ENCODE data around the gene SPTLC2. TPM values are rescaled to one million over a fixed set of nuclear protein-coding genes. Genes with fewer than 3 reads are reported as not detected.

Gene SPTLC2
- total and polyA plus RNA-seq, 2 of the 8 experiments (the other 6 are each of a cell fraction or from before 2014, with no cell fraction given), result 8.9 to 35.1 TPM

- H2AK5ac ChIP-seq (ENCODE audit: low read depth, low read length), result no peak overlapping the region
- H3K23ac ChIP-seq (ENCODE audit: insufficient read length), result no peak overlapping the region
- no peak overlapping the region for H2AFZ ChIP-seq (ENCODE audit: low read length)
- no peak overlapping the region for H3K27ac ChIP-seq (ENCODE audit: low read depth, low read length)
- no peak overlapping the region for H2BK120ac ChIP-seq (replicated peaks; ENCODE audit: low read depth, low read length)
- H3K4me1 ChIP-seq (replicated peaks in 1 of 4; ENCODE audit: control insufficient read depth in 3 of 4, insufficient read depth in 4 of 4, low read length in 3 of 4), result peaks cover 0 to 2% (median 0%) of the 10 kb centered on the region in 4 experiments; a peak in 1 of 7 replicates
- H3K9ac ChIP-seq (replicated peaks in 1 of 4; ENCODE audit: extremely low read depth in 1 of 4, low read depth in 3 of 4, low read length in 3 of 4), result no peak overlapping the region
- peaks cover 0 to 10% (median 4%) of the 10 kb centered on the region in 4 experiments; a peak in 2 of 8 replicates for H3K36me3 ChIP-seq (ENCODE audit: control insufficient read depth in 2 of 4, insufficient read depth in 4 of 4, low read length in 3 of 4)
- H2BK12ac ChIP-seq (ENCODE audit: low read depth, low read length), result no peak overlapping the region
- H3K9me3 ChIP-seq (ENCODE audit: insufficient read depth in 2 of 2, low read depth in 1 of 2, low read length in 1 of 2), result peaks cover 6 to 17% of the 10 kb centered on the region in 2 experiments; a peak in 2 of 4 replicates
- no peak overlapping the region for H4K8ac ChIP-seq (ENCODE audit: extremely low read depth, insufficient read depth, low read length)
- no peak overlapping the region for H3K4me2 ChIP-seq (ENCODE audit: insufficient read depth in 1 of 2, low read depth in 2 of 2, low read length in 2 of 2)
- no peak overlapping the region for H3K14ac ChIP-seq (ENCODE audit: insufficient read length)
- no peaks in the 10 kb centered on the region for H3K23me2 ChIP-seq (ENCODE audit: low read depth, low read length)
- 95% methylated on average over 12 of the region's 12 CpGs; no CpG with 5 or more reads in 1 of the 2 experiments for WGBS, 2 experiments (ENCODE audit: extremely low coverage in 1 of 2, insufficient coverage in 1 of 2, insufficient read length in 1 of 2, insufficient replicate concordance in 2 of 2, low coverage in 1 of 2, low lambda C conversion rate in 2 of 2, missing lambda C conversion rate in 1 of 2)
- H3K27me3 ChIP-seq (replicated peaks in 1 of 4; ENCODE audit: control insufficient read depth in 3 of 4, extremely low read depth in 1 of 4, insufficient read depth in 3 of 4, low read length in 3 of 4), result no peaks in the 10 kb centered on the region
- no peak overlapping the region for H3K56ac ChIP-seq (replicated peaks; ENCODE audit: insufficient read length, low read depth, low read length)
- CTCF ChIA-PET (ENCODE audit: partially characterized antibody), result interaction anchor here (0.6 kb wide), 1 partner anchor 11 kb away, joined by 3 read pairs; no protein-coding TSS in a partner anchor
- H3K18ac ChIP-seq (ENCODE audit: extremely low read depth, low read length), result no peak overlapping the region
- H4K91ac ChIP-seq (replicated peaks; ENCODE audit: insufficient read length, low read length), result no peak overlapping the region
- no peak overlapping the region for H3K4me3 ChIP-seq (ENCODE audit: extremely low read depth in 1 of 4, insufficient read depth in 2 of 4, low read depth in 3 of 4, low read length in 4 of 4)
- H2BK20ac ChIP-seq (ENCODE audit: low read length), result no peak overlapping the region
- peaks cover 3 to 73% of the 10 kb centered on the region in 2 experiments; a peak in 3 of 4 replicates for H3K79me2 ChIP-seq (ENCODE audit: control insufficient read depth in 1 of 2, insufficient read depth in 2 of 2, low read length in 2 of 2)
- H3K79me1 ChIP-seq (ENCODE audit: low read depth, low read length), result peaks cover 4% of the 10 kb centered on the region; the same call in 1 of the 2 replicates
- H4K20me1 ChIP-seq (replicated peaks in 1 of 2; ENCODE audit: control insufficient read depth in 1 of 2, insufficient read depth in 2 of 2, low read length in 2 of 2), result no peaks in the 10 kb centered on the region
- no peak overlapping the region for H3K4ac ChIP-seq (replicated peaks; ENCODE audit: insufficient read length, low read depth, low read length)
- FAIRE-seq, result no peak
- no peak overlapping the region for H2BK5ac ChIP-seq (ENCODE audit: low read depth, low read length)
- no peak for DNase-seq (ENCODE audit: low read depth in 1 of 2, low spot score in 2 of 2)
- H2BK15ac ChIP-seq (ENCODE audit: low read length), result no peak overlapping the region
- H4K5ac ChIP-seq (ENCODE audit: insufficient read length, low read depth, low read length), result no peak overlapping the region
- POLR2A ChIA-PET (ENCODE audit: partially characterized antibody), result interaction anchor here (1.1 kb wide), 1 partner anchor 10 kb away, joined by 5 read pairs; no protein-coding TSS in a partner anchor
- no peak for TF ChIP-seq POLR2A (IDR thresholded peaks at IDR 0.05; ENCODE audit: control extremely low read depth in 1 of 2, low read depth in 2 of 2, low read length in 2 of 2)
- no peak for TF ChIP-seq EP300 (IDR thresholded peaks at IDR 0.05; ENCODE audit: borderline replicate concordance in 1 of 2, low read depth in 2 of 2, low read length in 2 of 2)
- TF ChIP-seq CTBP2 (IDR thresholded peaks at IDR 0.05; ENCODE audit: borderline replicate concordance, insufficient read depth, insufficient read length, low read length), result no peak
- no peak for TF ChIP-seq PHF8 (conservative IDR thresholded peaks at IDR 0.05; ENCODE audit: low read depth, low read length)
- no peak for TF ChIP-seq RAD21 (IDR thresholded peaks at IDR 0.05 in 1 of 2, conservative IDR thresholded peaks at IDR 0.05 in 1 of 2; ENCODE audit: low read depth in 2 of 2, low read length in 2 of 2)
- no peak for TF ChIP-seq ATF3 (IDR thresholded peaks at IDR 0.05; ENCODE audit: insufficient read depth, low read depth, low read length)
- no peak for TF ChIP-seq CREB1 (IDR thresholded peaks at IDR 0.05)
- no peak for TF ChIP-seq TCF12 (IDR thresholded peaks at IDR 0.05; ENCODE audit: low read depth, low read length)
- TF ChIP-seq GABPA (IDR thresholded peaks at IDR 0.05; ENCODE audit: borderline replicate concordance, insufficient read depth, low read length), result no peak
- no peak for TF ChIP-seq ASH2L (IDR thresholded peaks at IDR 0.05; ENCODE audit: low read length)
- TF ChIP-seq GTF2F1 (IDR thresholded peaks at IDR 0.05; ENCODE audit: borderline replicate concordance, low read depth, low read length), result no peak
Measured at GRCh38 chr14:77601846-77602619, 14.4 kb downstream of the SPTLC2 start.
